Inflammatory macrophage treated with lipopolysaccharide for 1 hour (primary cell): ENCODE data around the gene C1QA.
"Not testable (repeated sequence)": the region's sequence is repeated elsewhere in the genome, so short reads cannot be mapped to it uniquely, and the experiment has no call there.

ENCODE experiments used
- DNase-seq, 2 donors: peaks; one replicate each; pipeline ENCODE4 v3.0.0-alpha.2; 2020 to 2022

C1QA gene

GRCh38 chr1:22643381-22643780, 7.0 kb downstream of the C1QA start, which contains the start of gene C1QC:
C1QC (plus strand) TSS chr1:22643633; CDS start chr1:22644024, 391 bp downstream.
- DNase-seq, result no peak

DNA sequence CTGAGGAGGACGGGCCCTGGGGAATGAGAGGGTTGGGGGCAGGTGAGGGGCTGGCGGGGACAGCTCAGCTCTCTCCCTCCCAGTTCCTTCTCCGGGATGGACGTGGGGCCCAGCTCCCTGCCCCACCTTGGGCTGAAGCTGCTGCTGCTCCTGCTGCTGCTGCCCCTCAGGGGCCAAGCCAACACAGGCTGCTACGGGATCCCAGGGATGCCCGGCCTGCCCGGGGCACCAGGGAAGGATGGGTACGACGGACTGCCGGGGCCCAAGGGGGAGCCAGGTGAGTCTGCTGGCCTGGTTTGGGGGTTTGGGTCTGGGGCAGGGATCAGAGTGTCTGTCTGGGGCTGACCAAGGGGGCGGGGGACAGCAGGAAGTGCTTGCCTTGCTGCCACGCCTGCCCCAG, 7.5 kb downstream of the C1QA start:
- no peak for DNase-seq

DNA sequence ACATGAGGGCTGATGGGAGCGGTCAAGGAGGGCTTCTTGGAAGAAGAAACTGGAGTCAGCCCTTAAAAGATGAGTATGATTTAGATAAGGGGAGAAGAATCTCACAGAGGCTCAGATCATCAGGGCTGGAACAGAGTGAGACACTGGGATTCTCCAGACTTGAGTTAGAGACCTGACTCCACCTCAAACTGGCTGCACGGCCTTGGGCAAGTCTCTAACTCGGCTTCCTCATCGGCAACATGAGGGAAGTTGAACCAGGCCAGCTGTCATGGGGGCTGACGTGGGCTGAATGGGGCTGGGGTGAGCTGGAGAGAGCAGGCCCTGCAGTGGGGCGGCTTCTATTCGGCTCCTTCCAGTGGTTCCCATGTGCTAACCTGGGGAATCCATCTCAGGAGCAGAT, 9.5 kb downstream of the C1QA start:
- peak; percentile 89 to 96 for DNase-seq

DNA sequence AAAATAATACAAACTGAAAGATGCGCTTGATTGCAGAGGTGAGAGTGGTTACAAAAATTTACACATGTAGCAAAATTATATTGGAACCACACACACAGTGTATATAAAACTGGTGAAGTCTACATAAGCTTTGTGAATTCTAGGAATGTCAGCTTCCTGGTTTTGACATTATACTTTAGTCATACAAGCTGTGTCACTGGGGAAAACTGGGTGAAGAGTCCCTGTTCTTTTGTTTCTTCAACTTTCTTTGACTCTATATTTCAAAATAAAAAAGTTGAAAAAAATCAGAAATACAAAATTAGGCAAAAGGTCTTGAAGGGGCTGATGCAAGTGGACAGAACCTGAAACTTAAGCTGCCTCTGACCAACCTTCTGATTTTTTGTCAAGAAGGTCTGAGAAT, 10.0 kb downstream of the C1QA start:
- DNase-seq, result peak; percentile 81 to 87

DNA sequence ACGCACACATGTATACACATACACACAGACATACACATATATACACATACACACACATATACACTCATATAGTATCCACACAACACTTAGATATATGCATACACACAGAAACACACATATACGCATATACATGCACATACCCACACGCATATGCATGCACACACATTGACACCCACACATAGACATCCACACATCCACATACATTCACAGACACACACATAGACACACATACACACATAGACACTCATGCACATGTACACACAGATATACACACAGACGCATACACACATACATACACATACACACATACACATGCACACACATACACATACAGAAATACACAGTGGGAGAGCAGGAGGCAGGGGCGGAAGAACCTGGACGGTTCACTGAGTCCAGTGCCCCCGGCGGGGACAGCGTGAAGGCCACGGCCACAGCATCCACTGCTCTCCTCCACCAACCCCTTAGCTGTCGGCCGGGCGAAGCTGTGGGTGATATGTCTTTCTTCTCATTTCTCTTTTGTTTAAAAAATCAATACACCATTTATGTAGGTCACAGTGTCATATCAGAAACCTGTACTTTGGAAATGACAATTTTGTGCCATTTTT, 13.8 kb downstream of the C1QA start:
- no peak for DNase-seq

- DNase-seq, result peak in 1 of 2 donors; percentile 41
These were observed 15.8 kb downstream of the C1QA start for GRCh38 chr1:22651941-22652856.

GRCh38 chr1:22652881-22653316, 16.5 kb downstream of the C1QA start, which contains the start of gene C1QB:
C1QB (plus strand) TSS chr1:22653236; CDS start chr1:22659463, 6,227 bp downstream.
- DNase-seq, result peak; percentile 40 to 84

GRCh38 chr1:22654692-22655091, 18.3 kb downstream of the C1QA start:
- DNase-seq, result no peak

DNA sequence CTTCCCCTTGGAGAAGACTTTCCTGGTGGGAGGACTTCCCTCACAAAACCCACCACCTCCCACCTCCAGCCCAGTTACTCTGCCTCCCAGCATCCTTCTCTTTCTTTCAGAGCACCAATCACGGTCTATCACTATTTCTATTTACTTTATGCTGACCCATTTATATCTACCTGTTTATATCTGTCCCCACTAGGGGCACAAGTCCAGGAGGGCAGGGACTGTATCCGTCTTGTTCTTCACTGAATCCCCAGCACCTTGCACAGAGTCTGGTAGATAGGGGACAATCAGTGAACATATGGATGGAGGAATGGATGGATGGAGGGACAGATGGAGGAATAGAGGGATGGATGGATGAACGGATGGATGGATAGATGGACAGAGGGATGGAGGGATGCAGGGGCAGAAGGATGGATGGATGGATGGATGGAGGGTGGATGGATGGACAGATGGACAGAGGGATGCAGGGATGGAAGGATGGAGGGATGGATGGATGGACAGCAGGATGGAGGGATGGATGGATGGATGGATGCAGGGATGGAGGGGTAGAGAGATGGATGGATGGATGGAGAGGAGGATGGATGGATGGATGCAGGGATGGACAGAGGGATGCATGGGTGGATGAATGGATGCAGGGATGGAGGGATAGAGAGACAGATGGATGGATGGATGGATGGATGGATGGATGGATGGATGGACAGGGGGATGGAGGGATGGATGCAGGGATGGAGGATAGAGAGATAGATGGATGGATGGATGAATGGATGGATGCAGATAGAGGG, 22.1 kb downstream of the C1QA start:
- DNase-seq, result no peak

DNA sequence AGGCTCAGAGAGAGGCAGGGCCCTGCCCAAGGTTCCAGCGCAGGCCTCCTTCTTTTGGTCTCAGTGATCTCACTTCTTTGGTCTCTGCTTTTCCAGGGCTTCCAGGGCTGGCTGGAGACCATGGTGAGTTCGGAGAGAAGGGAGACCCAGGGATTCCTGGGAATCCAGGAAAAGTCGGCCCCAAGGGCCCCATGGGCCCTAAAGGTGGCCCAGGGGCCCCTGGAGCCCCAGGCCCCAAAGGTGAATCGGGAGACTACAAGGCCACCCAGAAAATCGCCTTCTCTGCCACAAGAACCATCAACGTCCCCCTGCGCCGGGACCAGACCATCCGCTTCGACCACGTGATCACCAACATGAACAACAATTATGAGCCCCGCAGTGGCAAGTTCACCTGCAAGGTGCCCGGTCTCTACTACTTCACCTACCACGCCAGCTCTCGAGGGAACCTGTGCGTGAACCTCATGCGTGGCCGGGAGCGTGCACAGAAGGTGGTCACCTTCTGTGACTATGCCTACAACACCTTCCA, 24.4 kb downstream of the C1QA start:
- no peak for DNase-seq

GRCh38 chr1:22661880-22662279, 25.5 kb downstream of the C1QA start:
- DNase-seq, result no peak

GRCh38 chr1:22662318-22662717, 25.9 kb downstream of the C1QA start:
- no peak for DNase-seq

- no peak for DNase-seq
These were observed 26.6 kb downstream of the C1QA start for GRCh38 chr1:22662986-22663408.

DNA sequence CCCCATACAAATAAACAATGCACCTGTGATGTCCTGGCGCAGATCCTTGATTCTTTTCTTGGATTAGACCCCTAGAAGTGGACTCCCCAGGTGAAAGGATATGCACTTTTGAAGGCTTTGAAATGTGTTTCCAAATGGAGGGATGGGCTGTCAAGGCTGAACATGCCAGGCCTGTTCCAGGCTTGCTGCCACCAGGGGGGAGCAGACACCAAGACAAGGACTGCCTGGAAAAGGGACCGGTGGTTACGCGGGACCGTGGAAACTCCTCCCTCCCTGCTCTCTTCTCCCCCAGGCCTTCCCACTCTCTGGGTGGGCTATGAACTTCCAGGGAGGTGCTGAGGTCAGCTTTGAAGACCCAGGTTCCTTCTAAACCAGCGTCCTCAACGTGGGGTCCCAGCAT, 29.3 kb downstream of the C1QA start:
- no peak for DNase-seq

GRCh38 chr1:22666412-22666811, 30.0 kb downstream of the C1QA start:
- no peak for DNase-seq

GRCh38 chr1:22668840-22669239, 32.4 kb downstream of the C1QA start:
- not testable (repeated sequence) for DNase-seq

GRCh38 chr1:22670352-22670975, 34.0 kb downstream of the C1QA start:
- no peak for DNase-seq

GRCh38 chr1:22671999-22672398, 35.6 kb downstream of the C1QA start:
- no peak for DNase-seq

GRCh38 chr1:22673486-22674409, 37.3 kb downstream of the C1QA start:
- peak; percentile 40 to 77 for DNase-seq

- DNase-seq, result no peak
These were observed 38.0 kb downstream of the C1QA start for GRCh38 chr1:22674410-22674749.

- not testable (repeated sequence) for DNase-seq
These were observed 39.7 kb downstream of the C1QA start for GRCh38 chr1:22676151-22676550.
